ENCODE measurements around the gene PRR3. TPM values are rescaled to one million over a fixed set of nuclear protein-coding genes. Genes with fewer than 3 reads are reported as not detected.

Gene PRR3, protein sequence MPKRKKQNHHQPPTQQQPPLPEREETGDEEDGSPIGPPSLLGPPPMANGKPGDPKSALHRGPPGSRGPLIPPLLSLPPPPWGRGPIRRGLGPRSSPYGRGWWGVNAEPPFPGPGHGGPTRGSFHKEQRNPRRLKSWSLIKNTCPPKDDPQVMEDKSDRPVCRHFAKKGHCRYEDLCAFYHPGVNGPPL
- 25.0 TPM for total RNA-seq

DNA sequence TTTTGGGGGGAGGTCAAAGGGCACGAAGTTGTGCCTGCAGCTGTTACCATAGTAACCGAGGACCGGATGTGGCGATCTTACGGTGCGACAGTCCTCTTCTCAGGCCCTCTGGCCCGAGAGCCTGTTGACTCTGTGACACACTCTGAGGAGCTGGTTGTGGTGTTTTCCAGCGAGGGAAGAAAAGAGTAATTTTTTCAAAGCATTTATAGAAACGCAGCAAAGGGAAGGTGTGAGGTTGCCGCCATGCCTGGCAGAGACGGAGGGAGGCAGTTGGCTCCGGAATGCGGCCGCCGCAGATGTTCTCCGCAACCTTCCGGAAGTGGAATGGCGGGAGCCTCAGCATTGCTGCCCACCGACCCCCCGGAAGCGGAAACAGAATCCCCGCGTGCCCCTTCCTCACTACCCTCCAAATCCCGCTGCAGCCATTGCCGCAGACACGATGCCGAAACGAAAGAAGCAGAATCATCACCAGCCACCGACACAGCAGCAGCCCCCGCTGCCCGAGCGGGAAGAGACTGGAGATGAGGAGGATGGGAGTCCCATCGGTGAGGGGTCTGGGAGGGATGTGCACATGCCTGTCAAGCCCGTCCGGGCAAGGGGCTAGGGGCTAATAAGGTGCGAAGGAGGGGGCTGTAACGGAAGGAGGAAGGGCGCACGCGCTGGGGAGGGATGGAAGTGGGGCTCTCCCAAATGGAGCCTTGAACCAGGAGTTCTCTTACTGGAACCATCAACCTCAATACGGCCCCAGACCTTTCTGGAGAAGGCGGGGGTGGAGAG is at the start of gene PRR3:
Gene PRR3 (plus strand): TSS at position 390 of the 777 bp plus-strand sequence. CDS start 50 bp downstream, at position 440.
- intact Hi-C loops (cut with DNase I), result loop anchor here (1.0 to 10.0 kb wide), 6 partner anchors 14 to 492 kb away; partner anchors contain the start of genes ABCF1, MRPS18B, POLR1H and PPP1R10
- peak within 1 kb of the TSS; percentile 98 to 100 for H3K27ac ChIP-seq
- DNase-seq (ENCODE audit: low spot score in 2 of 2), result peak; percentile 81 to 95
- TF ChIP-seq, protein P1, sequence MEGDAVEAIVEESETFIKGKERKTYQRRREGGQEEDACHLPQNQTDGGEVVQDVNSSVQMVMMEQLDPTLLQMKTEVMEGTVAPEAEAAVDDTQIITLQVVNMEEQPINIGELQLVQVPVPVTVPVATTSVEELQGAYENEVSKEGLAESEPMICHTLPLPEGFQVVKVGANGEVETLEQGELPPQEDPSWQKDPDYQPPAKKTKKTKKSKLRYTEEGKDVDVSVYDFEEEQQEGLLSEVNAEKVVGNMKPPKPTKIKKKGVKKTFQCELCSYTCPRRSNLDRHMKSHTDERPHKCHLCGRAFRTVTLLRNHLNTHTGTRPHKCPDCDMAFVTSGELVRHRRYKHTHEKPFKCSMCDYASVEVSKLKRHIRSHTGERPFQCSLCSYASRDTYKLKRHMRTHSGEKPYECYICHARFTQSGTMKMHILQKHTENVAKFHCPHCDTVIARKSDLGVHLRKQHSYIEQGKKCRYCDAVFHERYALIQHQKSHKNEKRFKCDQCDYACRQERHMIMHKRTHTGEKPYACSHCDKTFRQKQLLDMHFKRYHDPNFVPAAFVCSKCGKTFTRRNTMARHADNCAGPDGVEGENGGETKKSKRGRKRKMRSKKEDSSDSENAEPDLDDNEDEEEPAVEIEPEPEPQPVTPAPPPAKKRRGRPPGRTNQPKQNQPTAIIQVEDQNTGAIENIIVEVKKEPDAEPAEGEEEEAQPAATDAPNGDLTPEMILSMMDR (IDR thresholded peaks at IDR 0.05), result no peak
- peaks cover 18 to 33% of the 10 kb centered on the region in 2 donors for H3K36me3 ChIP-seq
- peaks cover 5 to 19% of the 10 kb centered on the region in 2 donors for H3K4me1 ChIP-seq
- H3K27me3 ChIP-seq, result no peaks in the 10 kb centered on the region
- H3K9me3 ChIP-seq, result no peaks in the 10 kb centered on the region
- peak within 1 kb of the TSS; percentile 80 to 85 for H3K4me3 ChIP-seq

DNA sequence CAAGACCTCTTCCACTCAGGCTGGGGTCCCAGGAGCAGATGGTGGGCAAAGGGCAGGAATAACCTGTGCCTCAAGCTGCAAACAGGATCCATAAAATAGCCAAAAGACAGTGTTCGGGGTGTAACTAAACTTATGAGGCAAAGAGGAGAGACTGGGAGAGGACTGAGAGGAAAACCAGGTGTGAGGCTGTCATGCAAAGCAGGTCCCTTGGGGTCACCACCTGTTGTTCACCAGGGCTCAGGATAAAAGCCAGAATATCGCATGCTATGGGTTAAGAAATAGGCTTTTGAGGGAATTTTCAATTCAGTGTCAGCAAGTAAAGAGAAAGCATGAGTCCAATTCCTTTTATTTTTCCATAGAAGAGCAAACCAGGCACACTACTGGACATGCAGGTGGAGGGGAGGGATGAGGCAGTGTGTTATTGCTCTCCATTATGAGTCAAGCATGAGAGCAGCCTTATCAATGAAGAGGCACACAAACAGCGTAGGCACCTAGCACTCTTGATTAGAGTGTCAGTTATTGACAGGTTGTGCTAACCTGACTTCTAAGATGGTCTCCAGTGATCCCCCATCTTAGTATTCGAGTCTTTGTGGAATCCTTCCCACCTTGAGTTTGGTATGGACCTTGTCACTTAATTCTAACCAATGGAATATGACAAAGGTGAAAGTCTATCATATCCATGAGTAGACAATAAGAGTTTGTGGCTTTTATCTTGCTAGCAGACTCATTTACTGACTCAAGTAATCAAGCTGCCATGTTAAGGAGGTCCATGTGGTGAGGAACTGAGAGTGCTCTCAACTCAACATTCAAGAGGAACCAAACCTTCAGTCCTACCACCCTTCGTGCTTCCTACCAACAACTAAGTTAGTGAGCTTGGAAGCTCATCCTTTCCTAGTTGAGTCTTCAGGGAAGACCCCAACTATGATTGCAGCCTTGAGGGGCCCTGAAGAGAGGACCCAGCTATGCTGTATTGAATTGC is 49.0 kb upstream of the PRR3 start:
- H3K27me3 ChIP-seq, result no peaks in the 10 kb centered on the region
- H3K36me3 ChIP-seq, result no peaks in the 10 kb centered on the region
- no peak overlapping the region for H3K4me3 ChIP-seq
- no peak for DNase-seq (ENCODE audit: low spot score in 2 of 2)
- H3K27ac ChIP-seq, result no peak overlapping the region
- H3K9me3 ChIP-seq, result no peaks in the 10 kb centered on the region
- intact Hi-C loops (cut with DNase I), result no loop called here
- no peaks in the 10 kb centered on the region for H3K4me1 ChIP-seq
- TF ChIP-seq, protein P1 (IDR thresholded peaks at IDR 0.05), result no peak

DNA sequence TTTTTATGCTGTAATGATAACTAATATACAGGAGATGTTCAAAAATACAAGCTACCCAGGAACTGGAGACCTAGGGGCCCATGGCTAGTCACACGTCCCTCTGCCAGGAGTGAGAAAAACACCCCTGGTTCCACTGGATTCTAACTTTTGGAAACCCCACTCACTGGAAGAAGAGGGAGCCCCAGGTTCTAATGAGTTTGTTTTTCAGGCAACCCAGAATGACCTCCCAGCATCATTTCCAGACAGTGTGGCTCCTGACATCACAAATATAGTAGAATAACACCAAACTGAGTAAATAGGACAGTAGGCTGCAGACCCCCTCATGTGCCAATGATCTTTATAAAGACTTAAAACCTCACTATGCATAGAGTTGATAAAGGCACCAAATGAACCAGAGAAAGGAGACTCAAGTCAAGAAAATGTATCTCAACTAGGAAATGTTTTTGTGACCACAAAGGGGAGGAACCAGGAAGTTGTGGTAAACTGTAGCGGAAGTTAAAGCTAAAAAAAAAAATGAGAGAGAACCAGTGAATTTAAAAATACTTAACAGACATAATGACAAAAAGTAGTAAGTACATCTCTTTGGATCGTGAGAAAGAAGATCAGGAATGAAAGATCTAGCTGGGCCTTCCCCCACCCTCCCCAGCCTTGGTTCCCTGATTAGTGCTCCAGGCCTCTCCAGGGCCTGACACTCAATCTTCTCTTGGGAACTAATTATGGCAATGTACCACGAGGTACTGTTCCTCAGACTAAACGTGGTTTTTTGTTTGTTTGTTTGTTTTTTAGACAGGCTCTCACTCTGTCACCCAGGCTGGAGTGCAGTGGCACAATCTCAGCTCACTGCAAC is 48.0 kb upstream of the PRR3 start:
- TF ChIP-seq, protein P1 (IDR thresholded peaks at IDR 0.05), result no peak
- intact Hi-C loops (cut with DNase I), result no loop called here
- Histone ChIP-seq H3K4me1 (no peaks in the 10 kb centered on the region), H3K27ac (no peak overlapping the region), H3K4me3 (no peak overlapping the region), H3K9me3 (no peaks in the 10 kb centered on the region), H3K36me3 (no peaks in the 10 kb centered on the region), H3K27me3 (no peaks in the 10 kb centered on the region)
- peak in 1 of 2 donors; percentile 15 for DNase-seq (ENCODE audit: low spot score in 2 of 2)

DNA sequence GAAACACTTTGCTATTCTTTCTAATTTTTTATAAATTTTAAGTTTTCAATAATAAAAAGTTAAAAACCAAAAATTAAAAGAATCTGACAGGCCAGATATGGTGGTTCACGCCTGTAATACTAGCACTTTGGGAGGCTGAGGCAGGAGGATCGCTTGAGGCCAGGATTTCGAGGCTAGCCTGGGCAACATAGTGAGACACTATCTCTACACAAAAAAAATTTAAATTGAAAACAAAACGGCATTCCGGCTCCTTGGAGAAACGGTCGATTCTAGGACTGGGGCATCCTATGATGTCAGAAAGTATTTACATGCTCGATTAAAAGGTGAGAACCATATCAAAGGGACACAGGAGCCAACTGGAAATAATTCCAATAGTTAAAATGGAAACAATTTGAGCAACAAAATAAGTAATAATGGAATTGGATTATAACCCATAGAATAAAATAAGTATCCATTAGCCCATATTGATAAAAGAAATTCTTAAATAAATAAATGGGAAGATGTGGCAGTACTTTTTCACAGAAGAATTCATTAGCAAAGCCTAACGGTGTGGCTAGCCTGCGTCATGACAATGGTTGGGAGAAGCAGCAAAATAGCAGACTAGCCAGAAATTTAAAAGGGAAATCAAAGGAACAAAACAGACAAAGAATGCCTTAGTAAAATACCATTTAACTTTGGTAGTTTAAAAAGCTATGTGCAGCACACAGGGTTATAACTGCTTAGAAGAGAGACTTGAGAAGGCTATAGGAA is 46.5 kb upstream of the PRR3 start:
- no peaks in the 10 kb centered on the region for H3K9me3 ChIP-seq
- H3K4me1 ChIP-seq, result no peaks in the 10 kb centered on the region
- no peaks in the 10 kb centered on the region for H3K27me3 ChIP-seq
- H3K4me3 ChIP-seq, result no peak overlapping the region
- no peaks in the 10 kb centered on the region for H3K36me3 ChIP-seq
- intact Hi-C loops (cut with DNase I), result no loop called here
- TF ChIP-seq, protein P1 (IDR thresholded peaks at IDR 0.05), result no peak
- DNase-seq (ENCODE audit: low spot score in 2 of 2), result no peak
- H3K27ac ChIP-seq, result no peak overlapping the region
